Activated naive CD8-positive, alpha-beta T cell (primary cell): ENCODE results near the gene LMCD1.

Source experiments
- H3K27ac Mint-ChIP-seq: one replicate; pipeline ENCODE4 v1.8.0; 2021; ENCODE audit warnings: mixed read lengths
- H3K27me3 Mint-ChIP-seq: one replicate; pipeline ENCODE4 v1.8.0; 2021; ENCODE audit warnings: mixed read lengths
- H3K36me3 Mint-ChIP-seq: one replicate; pipeline ENCODE4 v1.8.0; 2021; ENCODE audit warnings: mixed read lengths
- H3K4me1 Mint-ChIP-seq: one replicate; pipeline ENCODE4 v1.8.0; 2021; ENCODE audit warnings: low read depth, mixed read lengths
- H3K4me3 Mint-ChIP-seq: one replicate; pipeline ENCODE4 v1.8.0; 2021; ENCODE audit warnings: mild to moderate bottlenecking, mixed read lengths
- H3K9me3 Mint-ChIP-seq: one replicate; pipeline ENCODE4 v1.8.0; 2021; ENCODE audit warnings: low read depth, mixed read lengths

LMCD1 gene

DNA sequence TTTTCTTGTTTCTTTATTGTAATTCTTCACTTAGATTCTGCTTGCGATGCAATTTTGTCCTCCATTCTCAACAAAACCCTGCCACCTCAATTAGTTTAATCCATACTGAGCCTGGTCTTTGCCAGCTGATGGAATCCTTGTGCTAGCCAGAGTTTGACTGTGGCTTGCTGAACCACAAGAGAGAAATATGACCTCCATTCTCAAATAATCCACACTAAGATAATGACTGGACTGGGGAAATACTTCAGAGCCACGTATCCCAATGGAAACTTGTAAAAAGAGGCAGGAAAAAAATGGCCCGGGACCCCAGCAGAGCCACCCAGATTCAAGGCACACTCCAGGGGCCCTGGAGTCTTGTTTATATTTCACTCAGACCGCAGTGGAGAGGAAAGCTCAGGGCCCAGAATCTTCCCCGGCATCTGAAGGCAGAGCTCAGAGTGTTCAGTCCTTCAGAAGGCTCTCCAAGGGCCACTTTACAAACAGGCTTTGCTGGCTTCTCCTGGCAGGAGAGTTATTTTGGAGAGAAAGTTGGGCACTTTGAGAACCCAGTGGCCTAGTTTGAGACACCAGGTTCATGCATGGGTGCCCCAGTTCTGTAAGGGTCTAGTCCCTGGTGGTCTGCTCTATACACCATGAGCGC lies 80.3 kb downstream of the LMCD1 start:
- no peak overlapping the region for H3K4me3 Mint-ChIP-seq
- no peak overlapping the region for H3K27ac Mint-ChIP-seq
- H3K36me3 Mint-ChIP-seq, result no peaks in the 10 kb centered on the region
- H3K4me1 Mint-ChIP-seq, result no peaks in the 10 kb centered on the region
- H3K9me3 Mint-ChIP-seq, result no peaks in the 10 kb centered on the region
- no peaks in the 10 kb centered on the region for H3K27me3 Mint-ChIP-seq

DNA sequence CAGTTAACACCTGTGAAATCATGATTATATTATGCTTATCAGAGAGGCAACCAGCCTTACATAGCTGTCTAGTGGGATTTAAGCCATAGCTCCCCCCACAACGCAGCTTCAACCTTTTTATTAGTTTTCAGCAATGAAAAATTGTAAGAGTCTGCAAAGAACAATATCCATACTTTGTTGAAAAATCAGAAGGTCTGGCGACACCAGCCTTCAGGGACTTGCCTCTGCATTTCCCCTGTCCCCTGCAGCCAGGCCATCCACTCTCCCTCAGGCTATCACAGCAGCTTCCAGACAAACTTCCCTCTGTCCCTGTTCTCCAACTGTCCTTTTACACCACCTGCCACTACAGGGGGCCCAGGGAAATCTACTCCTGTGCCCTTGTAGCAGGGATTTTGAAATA lies 83.0 kb downstream of the LMCD1 start:
- no peaks in the 10 kb centered on the region for H3K4me1 Mint-ChIP-seq
- H3K9me3 Mint-ChIP-seq, result no peaks in the 10 kb centered on the region
- H3K27ac Mint-ChIP-seq, result no peak overlapping the region
- no peaks in the 10 kb centered on the region for H3K36me3 Mint-ChIP-seq
- no peaks in the 10 kb centered on the region for H3K27me3 Mint-ChIP-seq
- H3K4me3 Mint-ChIP-seq, result no peak overlapping the region

DNA sequence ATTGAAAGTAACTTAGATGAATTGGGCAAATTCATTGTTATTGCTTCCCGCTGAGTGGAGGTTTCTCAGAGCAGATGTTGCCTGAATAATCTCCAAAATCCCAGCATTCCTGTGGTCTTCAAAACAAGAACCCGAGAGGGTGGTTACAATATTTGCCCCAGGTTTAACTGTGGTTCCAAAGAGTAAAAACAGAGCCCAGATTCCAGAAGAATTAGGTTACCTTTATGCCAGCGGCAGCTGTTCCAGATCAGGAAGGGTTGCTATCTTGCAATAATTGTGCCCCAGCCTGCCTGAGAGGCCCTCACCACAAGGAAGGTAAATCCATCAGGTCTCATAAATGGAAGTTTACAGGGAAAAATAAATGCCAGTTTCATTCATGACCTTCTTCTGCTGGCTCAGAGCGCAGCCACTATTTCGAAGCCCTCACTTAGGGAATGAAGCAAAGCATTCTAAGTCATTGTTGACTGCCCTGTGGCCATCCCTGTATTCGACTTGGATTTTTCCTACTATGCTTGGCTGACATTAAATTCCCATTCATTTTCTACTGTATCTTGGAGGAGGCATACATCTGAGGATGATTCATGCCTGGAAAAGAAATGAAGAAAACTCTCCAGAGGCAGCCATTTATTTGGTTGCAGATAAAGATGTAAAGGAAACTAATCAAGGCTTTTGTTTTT lies 88.4 kb downstream of the LMCD1 start:
- no peak overlapping the region for H3K4me3 Mint-ChIP-seq
- no peaks in the 10 kb centered on the region for H3K27me3 Mint-ChIP-seq
- H3K36me3 Mint-ChIP-seq, result no peaks in the 10 kb centered on the region
- no peak overlapping the region for H3K27ac Mint-ChIP-seq
- H3K4me1 Mint-ChIP-seq, result no peaks in the 10 kb centered on the region
- H3K9me3 Mint-ChIP-seq, result no peaks in the 10 kb centered on the region

DNA sequence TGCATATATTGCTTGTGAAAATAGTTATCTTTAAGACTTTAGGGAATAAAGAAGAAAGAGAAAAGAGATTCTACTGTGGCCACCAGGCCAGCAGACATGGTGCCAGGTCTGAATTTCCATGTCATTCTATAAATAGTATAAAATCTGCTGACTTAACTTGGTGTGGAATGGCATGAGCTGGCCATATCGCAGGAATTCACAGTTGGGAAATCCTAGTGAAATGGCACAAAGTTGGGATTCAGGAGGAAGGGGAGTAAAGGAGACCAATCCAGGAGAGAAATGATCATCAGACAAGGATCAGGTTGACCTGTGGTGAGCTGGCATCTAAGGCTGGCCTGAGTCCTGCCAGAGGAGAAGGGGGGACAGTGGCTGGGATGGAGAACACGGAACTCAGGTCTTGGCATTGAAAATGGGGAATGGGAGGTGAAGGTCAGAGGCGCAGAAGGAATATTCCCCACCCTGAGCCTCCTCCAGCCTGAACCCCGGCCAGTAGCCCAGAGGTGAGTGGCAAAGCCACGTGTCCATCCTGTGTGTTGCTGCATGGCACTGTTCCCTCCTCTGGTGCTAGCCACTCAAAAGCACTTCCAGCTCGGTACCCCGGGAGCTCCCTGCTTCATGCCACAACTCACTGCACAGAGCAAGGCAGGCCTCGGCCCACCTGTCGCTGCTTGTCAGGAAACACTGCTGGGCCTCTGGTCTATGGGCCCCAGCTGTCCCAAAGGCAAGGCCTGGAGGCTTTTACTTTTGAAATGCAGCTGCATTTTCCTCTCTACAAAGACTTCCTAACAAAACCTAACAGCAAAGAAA lies 91.6 kb downstream of the LMCD1 start:
- Mint-ChIP-seq H3K4me1 (no peaks in the 10 kb centered on the region), H3K27ac (no peak overlapping the region), H3K27me3 (no peaks in the 10 kb centered on the region), H3K9me3 (no peaks in the 10 kb centered on the region), H3K36me3 (no peaks in the 10 kb centered on the region), H3K4me3 (no peak overlapping the region)

DNA sequence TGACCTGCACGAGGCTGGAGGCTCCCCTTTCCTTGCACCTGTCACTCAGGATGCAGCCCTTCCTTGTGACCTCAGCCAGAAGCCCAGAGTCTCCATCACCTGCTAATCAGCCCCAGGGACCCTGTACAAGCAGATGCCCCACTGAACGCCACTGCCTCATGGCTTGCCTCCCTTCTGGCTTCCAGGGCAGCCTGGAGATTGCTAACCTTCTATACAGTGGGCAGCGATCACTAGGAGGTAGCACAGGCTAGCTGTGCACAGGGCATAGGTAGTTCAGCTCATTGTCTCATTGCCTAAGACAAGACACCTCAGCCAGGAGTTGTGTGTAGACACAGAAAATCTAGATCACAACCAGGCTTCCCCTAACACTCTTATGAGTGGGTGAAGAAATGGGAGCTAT lies 93.6 kb downstream of the LMCD1 start:
- Mint-ChIP-seq H3K4me1 (no peaks in the 10 kb centered on the region), H3K36me3 (no peaks in the 10 kb centered on the region), H3K27me3 (no peaks in the 10 kb centered on the region), H3K27ac (no peak overlapping the region), H3K9me3 (no peaks in the 10 kb centered on the region), H3K4me3 (no peak overlapping the region)

DNA sequence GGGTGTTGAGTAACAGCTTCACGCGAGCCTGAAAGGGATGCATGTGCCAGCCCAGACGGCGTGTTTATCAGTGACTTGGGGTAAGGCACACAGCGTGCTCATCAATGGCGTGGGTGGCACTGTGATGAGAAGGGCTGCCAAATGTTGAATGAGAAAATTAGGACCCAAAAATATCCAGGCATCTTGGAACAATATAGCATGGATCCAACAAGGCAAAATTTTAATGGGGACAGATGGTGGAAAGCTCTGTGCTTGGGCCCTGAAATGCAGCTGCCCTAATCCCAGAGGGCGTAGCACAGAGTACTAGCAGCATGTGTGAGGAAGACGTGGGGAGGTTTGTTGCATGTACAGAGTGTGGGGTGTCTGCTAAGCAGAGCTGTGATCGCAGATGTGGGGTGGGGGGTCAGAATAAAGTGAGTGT lies 94.1 kb downstream of the LMCD1 start:
- H3K27me3 Mint-ChIP-seq, result no peaks in the 10 kb centered on the region
- H3K4me1 Mint-ChIP-seq, result no peaks in the 10 kb centered on the region
- H3K27ac Mint-ChIP-seq, result no peak overlapping the region
- H3K4me3 Mint-ChIP-seq, result no peak overlapping the region
- H3K36me3 Mint-ChIP-seq, result no peaks in the 10 kb centered on the region
- no peaks in the 10 kb centered on the region for H3K9me3 Mint-ChIP-seq

DNA sequence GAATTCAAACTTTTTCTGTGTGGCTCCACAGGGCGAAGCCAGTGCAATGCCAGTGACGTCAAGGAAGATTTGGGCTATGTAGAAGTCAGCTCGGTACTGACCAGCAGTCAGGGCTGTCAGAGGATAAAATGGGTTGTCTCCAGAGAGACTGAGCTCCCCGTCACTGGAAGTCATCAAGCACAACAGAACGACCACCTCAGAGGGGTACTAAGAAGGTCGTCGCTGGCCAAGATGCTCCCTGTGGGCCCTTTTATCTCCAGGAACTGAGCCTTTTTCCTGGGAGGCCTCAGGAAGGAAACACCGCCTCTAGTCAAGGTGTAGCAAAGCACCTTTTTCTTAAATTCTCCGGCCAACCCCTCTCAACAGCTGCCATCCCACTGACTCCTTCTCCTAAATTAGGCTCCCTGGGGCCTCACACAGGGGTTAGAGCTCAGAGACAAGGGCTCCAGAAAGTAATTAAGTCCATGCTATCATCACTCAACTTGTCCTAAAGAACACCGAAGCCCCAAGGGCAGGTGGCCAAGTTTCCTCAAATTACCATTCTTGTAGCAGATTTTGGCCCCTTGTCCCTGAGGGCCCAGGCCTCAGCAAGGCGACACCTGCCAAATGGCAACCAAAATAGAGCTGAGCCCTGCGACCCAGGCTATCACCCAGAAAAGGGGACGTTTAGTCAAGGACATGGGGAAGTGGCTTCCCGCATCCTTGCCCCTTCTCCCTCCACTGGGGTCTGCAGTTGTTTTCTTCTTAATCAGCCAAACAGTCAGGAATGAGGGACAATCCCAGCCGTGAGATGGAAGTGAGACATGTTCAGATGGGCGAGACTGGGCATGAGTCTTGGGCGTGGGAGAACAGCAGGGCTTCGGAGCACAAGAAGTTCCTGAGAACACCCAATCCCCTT lies 94.9 kb downstream of the LMCD1 start:
- no peak overlapping the region for H3K27ac Mint-ChIP-seq
- H3K9me3 Mint-ChIP-seq, result no peaks in the 10 kb centered on the region
- H3K27me3 Mint-ChIP-seq, result no peaks in the 10 kb centered on the region
- H3K4me3 Mint-ChIP-seq, result no peak overlapping the region
- no peaks in the 10 kb centered on the region for H3K36me3 Mint-ChIP-seq
- no peaks in the 10 kb centered on the region for H3K4me1 Mint-ChIP-seq

DNA sequence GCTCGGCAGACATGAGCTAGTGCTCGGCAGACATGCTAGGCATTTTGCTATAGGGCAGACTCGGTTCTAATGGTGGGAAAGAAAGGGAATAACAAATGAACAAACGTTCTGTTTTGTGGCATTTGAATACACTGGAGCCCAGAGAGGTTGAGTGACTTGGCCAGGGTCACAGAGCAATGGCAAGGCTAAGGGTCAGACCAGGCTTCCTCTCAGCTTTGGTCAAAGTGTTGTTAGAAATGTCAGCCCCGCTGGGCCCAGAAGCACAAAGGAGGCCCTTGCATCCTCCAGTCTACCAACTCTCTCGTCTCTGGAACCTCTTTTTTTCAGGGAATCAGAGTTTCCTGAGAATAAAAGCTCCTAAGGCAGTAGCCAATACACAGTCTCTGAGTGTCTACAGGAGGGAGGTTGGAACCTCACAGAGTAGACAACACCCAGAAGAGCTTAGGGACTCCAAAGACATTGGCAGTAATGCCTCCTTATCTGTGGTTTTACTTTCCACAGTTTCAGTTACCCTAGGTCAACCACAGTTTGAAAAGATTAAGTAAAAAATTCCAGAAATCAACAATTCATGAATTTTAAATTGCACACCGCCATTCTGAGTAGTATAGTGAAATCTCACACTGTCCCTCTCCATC lies 95.7 kb downstream of the LMCD1 start:
- Mint-ChIP-seq H3K27me3 (no peaks in the 10 kb centered on the region), H3K36me3 (no peaks in the 10 kb centered on the region), H3K4me1 (no peaks in the 10 kb centered on the region), H3K4me3 (no peak overlapping the region), H3K9me3 (no peaks in the 10 kb centered on the region), H3K27ac (no peak overlapping the region)

DNA sequence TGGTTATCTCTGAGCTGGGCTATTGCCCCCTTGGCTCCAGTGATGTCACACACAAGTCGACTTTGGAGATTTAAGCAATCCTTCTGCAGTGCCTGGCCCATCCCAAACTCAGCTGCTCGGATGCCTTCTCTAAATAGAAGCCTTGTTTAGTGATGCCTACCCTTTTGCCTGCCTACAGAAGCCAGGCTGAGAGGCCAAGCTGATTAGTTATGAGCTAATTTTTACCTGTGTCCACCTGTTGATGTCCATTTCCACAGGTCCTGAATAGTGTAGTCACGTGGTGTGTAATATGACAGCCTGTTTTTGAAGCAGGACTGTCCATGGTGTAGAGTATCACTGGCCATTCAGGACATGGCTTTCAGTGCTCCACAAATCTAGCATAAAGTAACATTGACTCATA lies 97.5 kb downstream of the LMCD1 start:
- H3K27ac Mint-ChIP-seq, result no peak overlapping the region
- no peaks in the 10 kb centered on the region for H3K9me3 Mint-ChIP-seq
- H3K4me1 Mint-ChIP-seq, result no peaks in the 10 kb centered on the region
- H3K36me3 Mint-ChIP-seq, result no peaks in the 10 kb centered on the region
- H3K4me3 Mint-ChIP-seq, result no peak overlapping the region
- H3K27me3 Mint-ChIP-seq, result peaks cover 2% of the 10 kb centered on the region

DNA sequence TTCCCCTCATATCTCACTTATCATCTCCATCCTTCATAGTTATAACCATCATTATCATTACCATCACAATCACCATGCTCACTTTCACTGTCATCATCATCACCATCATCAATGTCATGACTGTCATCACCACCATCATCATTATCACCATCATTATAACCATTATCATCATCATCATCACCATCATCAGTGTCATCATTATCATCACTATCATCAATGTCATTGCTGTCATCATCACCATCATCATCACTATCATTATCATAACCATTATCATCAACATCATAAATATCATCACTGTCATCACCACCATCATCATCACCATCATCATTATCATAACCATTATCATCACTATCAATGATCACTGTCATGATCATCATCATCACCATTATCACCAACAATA lies 98.8 kb downstream of the LMCD1 start:
- Mint-ChIP-seq H3K27ac (no peak overlapping the region), H3K4me1 (no peaks in the 10 kb centered on the region), H3K36me3 (no peaks in the 10 kb centered on the region), H3K27me3 (peaks cover 2% of the 10 kb centered on the region), H3K4me3 (no peak overlapping the region), H3K9me3 (no peaks in the 10 kb centered on the region)

DNA sequence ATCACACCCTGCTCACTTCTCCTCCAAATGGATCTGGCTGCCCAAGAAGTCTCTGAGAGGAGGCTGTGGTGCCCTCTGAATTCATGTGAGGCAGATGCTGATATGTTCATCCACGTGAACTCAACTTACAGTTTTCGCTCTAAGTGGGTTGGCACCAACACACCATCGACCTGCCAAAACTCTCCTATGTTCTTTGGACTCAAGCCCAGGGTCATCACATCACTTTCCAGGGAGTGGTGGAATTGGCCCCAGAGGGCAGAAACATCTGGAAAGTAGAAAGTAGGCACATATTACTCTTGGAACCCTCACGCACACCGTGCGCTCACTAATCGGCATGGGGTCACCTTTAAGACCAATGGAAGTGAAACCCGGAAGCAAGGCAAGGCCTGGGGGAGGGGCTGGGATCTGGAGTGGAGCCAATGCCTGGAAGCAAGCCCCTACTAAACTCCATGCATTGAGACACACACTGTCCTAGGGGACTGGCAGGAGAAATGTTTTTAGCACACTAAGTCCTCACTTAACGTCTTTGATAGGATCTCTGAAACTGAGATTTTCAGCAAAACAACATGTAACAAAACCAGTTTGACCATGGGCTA lies 101.6 kb downstream of the LMCD1 start:
- Mint-ChIP-seq H3K27ac (no peak overlapping the region), H3K36me3 (no peaks in the 10 kb centered on the region), H3K9me3 (no peaks in the 10 kb centered on the region)

DNA sequence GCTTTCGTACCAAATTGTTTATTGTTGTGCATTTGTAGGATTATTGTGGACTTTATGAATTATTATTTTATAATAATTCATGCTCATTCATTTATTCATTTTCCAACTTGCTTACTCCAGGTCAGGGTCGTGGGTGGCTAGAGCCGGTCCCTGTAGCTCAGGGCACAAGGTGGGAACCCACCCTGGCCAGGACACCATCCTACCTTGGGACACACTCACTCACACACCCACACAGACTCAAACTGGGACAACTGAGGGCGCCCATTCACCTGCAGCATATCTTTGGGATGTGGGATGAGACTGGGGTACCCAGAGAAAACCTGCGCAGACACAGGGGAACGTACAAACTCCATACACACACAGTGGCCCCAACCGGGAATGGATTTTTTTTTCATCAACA lies 102.4 kb downstream of the LMCD1 start:
- no peaks in the 10 kb centered on the region for H3K4me1 Mint-ChIP-seq
- H3K9me3 Mint-ChIP-seq, result no peaks in the 10 kb centered on the region
- H3K27me3 Mint-ChIP-seq, result peaks cover 4% of the 10 kb centered on the region
- H3K27ac Mint-ChIP-seq, result no peak overlapping the region
- no peaks in the 10 kb centered on the region for H3K36me3 Mint-ChIP-seq
- no peak overlapping the region for H3K4me3 Mint-ChIP-seq

More for the DNA sequence above, 101.6 kb downstream of the LMCD1 start:
- peaks cover 2% of the 10 kb centered on the region for H3K27me3 Mint-ChIP-seq
- H3K4me1 Mint-ChIP-seq, result no peaks in the 10 kb centered on the region
- H3K4me3 Mint-ChIP-seq, result no peak overlapping the region

DNA sequence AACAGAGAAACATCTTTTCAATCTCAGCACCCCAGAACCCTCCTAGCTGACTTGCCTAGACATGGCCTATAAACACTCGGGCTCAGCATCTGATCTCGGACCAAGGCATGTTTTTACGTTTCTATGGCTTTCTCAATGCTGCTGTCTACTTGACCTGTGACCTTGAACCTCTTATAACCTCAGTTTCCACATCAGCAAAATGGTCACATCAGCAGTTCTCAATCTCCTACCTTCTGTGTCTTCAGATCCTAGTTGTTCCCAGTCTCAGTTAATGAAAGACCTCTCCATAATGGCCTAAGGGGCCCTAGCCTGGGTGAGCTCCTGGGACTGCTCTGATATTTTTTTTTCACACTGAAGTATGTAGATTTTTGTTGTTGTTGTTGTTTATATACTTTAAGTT lies 103.4 kb downstream of the LMCD1 start:
- no peak overlapping the region for H3K4me3 Mint-ChIP-seq
- no peaks in the 10 kb centered on the region for H3K9me3 Mint-ChIP-seq
- no peaks in the 10 kb centered on the region for H3K36me3 Mint-ChIP-seq
- H3K27me3 Mint-ChIP-seq, result peaks cover 4% of the 10 kb centered on the region
- H3K27ac Mint-ChIP-seq, result no peak overlapping the region
- no peaks in the 10 kb centered on the region for H3K4me1 Mint-ChIP-seq

DNA sequence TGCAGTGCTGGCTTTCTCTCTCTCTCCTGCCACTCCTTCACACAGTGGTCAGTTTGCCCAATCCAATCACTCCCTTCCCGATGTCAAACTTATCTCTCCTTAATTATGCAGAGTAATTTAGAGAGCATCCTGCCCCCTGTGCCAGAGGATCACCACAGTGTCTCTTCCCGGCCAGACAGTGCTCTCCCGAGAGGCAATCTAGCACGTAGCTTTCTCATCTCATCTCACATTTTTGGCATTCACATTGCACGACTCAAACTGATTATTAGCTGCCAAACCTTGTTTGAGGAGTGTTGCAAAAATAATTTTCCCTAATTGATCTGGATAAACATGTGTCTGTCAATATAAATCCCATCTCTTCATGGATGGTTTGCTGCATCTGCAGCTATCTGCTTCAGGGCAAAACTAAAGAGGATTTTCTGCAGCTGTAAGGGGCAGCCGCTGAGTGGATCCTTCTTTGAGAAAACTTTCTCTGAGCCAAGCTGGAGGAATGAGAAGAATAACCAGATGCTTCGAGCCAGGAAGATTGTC lies 105.1 kb downstream of the LMCD1 start:
- Mint-ChIP-seq H3K36me3 (no peaks in the 10 kb centered on the region), H3K27me3 (peaks cover 4% of the 10 kb centered on the region), H3K27ac (no peak overlapping the region), H3K4me1 (no peaks in the 10 kb centered on the region), H3K4me3 (no peak overlapping the region), H3K9me3 (no peaks in the 10 kb centered on the region)
